ENCODE data around the gene SRXN1.

GRCh38 chr20:680638-681187 is 27.7 kb upstream of the SRXN1 start:
- TF ChIP-seq POLR2A (IDR thresholded peaks at IDR 0.05; ENCODE audit: low read depth, low read length), result no peak
- TF ChIP-seq POLR2AphosphoS5 (IDR thresholded peaks at IDR 0.05; ENCODE audit: low read depth, low read length), result no peak

All from GM12892 (cell line).